ENCODE data around the gene PIGU.
"Not testable (repeated sequence)": the region's sequence is repeated elsewhere in the genome, so short reads cannot be mapped to it uniquely, and the experiment has no call there.

Gene PIGU

DNA sequence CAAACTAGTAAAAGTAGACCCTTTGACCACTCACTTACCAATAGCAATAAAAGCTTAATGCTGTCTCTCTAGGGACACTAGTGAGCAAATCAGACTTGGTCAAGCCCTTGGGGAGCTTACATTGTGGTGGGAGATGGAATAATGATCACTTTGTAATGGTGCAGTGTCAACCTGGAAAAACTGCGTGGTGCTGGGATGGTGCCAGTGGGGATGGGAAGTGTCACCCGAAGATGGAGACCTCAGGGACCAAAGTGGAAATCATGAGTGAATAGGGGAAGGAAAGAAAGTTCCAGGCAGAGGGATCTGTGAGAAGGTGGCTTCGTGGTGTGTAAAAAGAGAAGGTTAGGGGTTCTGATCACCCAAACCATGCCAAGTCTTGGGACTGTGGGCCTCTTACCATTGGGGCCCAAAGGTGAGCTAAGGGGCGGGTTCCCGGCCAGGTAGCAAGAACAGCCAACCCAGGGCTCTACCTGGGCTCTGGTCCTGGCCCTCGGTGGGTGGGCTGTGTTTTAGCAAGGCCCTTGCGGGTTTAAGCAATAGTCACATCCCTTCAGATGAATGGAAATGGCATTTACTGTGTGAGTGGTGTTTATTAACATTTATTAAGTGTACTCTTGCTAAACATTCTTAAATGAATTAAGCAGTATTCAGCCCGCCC lies 145.2 kb downstream of the PIGU start:
- DNase-seq, result no peak

DNA sequence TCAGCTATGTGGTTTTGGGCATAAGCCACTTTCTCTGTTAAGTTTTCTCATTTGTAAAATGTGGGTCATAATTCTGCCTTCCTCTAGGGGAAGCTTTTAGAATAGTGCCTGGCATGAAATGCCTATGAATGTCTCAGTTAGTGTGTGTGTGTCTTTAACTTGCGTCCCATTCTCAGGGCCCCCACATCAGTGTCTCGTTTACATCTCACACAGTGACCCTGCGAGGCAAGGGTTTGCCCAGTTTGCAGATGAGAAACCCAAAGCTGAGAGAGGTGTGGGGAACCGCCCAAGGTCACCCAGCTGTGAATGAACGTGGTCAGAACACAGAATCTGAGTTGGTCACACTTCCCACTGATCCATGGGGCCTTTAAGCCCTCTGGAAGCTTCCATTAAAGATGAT lies 146.6 kb downstream of the PIGU start:
- DNase-seq, result no peak

DNA sequence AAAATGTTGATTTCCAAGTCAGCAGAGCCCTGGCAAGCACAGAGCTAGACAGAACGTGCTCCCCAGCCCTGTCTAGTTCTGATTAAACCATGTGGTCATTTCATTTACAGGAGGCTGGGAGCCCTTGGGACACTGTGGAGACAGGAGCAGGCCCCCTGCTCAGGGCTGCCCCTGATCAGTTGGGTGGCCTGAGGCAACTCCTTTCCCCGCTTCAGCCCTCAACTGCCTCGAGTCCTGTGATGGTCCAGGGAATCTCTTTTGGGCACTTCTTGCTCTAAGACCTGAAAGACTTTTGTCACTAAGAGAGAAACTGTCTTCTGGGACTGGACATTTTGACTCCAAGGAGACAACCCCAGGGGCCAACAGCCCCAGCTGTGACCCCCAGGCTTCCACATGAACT lies 147.2 kb downstream of the PIGU start:
- no peak for DNase-seq

DNA sequence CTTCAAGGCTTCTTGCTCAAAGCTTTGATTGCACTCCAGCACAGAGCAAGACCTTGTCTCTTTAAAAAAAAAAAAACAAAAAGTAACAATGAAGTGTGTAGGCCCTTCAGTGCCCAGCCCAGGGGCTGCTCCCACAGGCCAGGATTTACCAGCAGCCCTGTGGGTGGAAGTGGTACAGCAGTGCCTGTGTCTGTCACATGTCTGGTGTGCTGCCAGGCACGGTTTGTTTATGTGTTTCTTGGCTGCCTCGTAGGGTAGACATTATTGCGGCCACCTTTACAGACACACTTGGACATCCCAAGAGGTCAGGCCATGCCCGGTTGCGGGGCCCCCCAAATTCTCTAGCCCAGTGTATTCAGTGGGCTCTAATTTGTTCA lies 148.0 kb downstream of the PIGU start:
- DNase-seq, result no peak

DNA sequence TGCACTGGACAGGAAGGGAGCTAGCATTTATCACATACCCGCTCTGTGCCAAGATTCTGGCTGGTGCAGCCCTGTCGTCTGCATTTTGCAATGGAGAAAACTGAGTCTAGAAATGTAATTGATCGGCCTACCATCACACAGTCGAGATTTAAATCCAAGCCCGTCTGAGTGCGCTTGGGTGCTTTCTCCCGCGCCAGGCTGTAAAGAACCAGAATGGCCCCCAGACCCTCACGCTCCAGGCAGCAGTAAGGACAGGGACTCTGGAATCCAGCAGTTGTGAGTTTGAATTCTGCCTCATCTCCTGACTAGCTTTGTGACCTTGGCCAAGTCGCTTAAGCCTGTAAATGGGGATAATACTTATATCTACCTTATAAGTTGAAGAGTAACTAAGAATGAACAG lies 149.9 kb downstream of the PIGU start:
- DNase-seq, result no peak

DNA sequence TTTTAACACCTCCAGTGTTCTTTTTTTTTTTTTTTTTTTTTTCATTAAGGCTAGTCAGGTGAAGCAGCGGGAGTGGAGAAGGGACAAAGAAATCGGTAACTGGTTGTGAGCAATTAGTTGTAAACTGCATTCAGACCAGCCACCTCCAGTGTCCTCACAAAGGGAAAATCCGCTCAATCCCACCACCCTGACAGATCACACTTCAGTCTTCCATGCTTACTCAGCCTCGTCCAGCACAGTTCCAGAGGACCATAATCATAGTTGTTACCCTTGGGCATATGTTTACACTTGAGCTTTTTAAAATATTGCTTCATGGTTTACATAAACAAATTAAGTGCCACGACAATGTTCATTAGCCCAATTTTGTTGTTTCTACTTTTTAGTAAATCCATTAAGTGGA lies 150.4 kb downstream of the PIGU start:
- no peak for DNase-seq

DNA sequence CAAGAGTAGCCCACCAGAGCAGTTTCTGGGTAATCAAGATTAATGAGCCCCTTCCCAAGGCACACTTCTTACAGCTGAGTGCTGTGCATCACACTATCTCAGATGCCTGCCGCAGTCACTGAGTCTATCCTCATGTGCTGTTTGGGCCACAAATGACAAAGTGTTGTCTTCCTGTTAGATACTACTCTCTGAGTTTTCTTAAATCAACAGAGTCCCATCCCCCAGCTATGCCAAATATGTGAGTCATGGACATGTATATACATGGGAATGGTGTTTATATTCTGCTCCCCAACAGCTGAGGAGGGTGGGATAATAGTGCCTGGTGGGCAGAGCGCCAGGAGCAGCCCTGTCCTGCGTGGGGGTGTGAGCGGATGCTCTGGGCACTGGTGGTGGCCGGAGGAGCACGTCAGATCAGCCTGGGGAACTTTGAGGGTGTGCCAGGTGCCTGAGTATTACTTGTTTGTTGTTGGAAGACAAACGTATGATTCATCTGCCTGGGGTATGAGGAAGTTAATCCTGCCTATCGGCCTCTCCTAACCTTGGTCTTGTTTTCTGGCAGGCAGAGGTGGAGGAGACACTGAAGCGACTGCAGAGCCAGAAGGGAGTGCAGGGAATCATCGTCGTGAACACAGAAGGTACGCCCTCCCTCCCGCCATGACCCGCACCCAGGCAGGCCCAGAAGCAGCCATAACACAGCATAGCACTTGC lies 151.0 kb downstream of the PIGU start:
- DNase-seq, result no peak

DNA sequence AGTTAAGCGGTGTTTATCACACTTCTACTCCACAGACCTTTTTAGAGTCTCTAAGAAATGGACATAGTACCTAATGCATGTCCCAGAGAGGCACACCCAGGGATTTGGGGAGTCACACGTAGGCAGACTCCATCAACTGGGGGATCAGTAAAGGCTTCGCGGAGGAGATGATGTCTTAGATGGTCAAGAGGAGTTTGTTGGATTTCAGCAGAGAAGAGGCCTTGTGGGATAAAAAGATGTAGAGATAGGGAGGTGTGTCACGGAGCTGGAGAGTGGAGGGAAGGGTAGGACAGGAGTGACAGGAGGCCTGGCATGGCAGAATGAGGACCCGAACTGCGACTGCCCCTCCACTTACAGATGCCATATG lies 151.6 kb downstream of the PIGU start:
- no peak for DNase-seq

DNA sequence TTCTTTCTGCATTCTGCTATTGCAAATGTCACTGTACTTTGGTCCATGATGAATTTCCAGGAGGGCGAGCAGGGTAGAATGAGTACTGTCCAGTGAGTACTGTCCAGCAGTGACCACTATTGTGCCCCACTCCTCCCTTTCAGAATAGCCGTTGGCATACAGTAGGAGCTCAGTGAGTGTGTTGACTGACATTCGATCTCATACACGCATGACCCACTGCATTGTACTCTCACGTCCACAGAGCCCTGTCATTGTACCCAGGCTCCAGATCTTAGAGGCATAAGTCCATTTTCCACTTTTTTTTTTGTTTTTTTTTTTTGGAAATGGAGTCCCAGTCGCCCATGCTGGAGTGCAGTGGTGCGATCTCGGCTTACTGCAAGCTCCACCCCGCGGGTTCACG lies 152.5 kb downstream of the PIGU start:
- no peak for DNase-seq

DNA sequence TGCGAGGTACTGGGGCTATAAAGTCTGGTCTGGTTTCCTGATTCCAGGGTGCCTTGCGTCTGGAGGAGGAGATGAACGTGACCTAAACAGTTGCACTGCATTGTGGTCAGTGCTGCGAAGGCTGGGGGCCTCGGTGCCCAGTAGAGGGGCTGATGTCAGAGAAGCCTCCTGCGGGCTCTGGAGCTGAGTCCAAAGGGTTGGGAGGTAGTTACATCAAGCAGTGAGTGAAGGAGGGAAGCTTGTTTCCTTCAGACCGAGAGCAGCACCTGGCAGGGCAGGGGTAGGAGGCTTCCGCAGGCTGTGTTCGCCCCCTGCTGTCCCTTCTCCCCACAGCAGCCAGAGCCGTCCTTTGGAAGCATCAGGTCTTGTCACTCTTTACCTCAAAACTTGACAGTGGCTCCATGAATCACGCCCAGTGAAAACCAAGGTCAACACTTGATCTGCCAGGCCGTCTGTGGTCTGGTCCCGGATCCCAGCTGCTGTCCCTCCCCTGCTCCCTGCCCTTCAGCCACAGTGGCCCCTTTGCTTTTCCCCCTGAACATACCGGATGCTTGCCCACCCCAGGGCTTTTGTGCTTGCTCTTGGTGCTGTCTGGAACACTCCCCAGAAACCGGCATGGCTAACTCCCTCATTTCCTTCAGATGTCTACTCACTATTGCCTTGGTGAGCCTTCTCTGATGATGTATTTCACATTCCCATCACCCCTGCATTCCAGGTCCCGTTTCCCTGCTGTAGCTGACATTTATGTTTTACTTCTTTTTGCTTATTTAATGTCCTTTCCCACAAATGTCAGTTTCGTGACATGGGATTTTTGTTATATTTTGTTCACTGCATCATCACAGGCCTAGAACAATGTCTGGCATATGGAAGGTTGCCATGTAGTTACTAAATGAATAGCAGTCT lies 153.7 kb downstream of the PIGU start:
- no peak for DNase-seq

DNA sequence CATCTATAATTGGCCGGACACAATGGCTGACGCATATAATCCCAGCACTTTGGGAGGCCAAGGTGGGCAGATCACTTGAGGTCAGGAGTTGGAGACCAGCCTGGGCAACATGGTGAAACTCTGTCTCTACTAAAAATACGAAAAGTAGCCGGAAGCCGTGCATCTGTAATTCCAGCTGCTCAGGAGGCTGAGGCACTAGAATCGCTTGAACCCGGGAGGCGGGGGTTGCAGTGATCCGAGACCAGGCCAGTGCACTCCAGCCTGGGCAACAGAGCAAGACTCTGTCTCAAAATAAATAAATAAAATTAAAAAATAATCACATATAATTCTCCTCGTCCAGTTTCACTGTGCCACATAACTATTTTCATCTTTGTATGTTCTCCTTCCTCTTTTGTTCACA lies 157.1 kb downstream of the PIGU start:
- not testable (repeated sequence) for DNase-seq

DNA sequence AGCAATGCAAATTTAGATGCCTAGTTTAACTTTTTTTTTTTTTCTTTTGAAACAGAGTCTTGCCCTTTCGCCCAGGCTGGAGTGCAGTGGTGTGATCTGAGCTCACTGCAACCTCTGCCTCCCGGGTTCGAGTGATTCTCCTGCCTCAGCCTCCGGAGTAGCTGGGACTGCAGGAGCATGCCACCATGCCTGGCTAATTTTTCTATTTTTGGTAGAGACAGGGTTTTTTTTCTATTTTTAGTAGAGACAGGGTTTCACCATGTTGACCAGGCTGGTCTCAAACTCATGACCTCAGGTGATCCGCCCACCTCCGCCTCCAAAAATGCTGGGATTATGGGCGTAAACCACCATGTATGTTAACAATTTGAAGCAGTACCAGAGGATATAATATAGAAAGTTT lies 158.0 kb downstream of the PIGU start:
- DNase-seq, result not testable (repeated sequence)

DNA sequence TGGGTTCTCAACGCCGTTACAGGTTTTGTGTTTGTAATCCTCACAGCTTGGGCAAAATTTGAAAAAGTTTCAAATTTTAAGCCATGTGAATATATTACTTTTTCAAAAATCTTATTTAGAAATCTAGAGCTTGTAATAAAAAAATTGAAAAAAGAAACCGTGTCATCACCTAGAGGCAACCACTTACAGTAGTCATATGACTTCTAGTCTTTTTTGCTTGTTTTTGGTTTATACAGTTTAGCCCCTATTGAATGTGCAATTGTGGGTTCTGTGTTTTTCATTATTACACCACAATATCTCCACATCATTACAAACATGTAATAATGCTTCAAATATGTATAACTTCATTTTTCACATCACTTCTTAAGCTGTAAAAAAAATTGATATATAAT lies 159.8 kb downstream of the PIGU start:
- no peak for DNase-seq

DNA sequence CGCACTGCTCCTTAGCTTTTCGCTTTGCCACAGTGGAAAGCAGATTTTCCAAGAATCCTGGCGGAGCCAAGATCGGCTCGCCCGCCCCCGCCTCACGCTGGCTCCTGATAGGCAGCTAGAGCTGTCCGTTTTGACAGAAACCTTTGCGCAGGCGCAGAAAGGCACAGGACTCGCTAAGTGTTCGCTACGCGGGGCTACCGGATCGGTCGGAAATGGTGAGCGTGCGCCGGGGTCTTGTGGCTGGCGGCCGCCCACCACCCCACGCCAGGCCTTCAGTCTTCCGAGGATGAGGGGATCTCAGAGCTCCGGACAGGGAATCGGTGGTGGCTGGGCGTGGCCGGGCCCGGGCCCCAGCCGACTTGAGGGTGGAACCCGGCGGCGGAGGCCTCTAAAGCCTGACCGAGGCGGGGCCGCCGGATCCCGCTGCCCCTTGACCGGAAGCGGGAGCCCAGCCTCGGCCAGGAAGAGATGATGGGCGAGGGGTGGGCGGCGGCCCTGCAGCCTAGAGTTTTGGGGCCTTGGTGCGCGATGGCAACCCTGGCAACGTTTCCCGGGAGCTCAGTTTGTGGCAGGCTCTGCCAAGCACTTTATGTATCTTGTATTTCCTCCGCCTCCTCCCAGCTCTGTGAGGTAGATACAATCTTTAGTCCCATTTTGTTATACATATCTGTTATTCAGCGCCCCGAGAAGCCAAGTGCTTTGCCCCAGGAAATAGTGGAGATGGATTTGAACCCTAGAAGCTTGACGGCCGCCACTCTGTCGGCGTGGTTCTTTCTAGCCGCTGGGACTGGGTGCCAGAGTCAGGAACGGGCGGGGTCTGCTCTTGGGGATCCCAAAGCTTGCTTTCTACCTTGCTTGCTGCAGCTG lies 160.4 kb downstream of the PIGU start, which contains the start of gene DYNLRB1:
TSS of gene DYNLRB1 (plus strand) at position 176 of the 867 bp plus-strand sequence. CDS start at position 213, 37 bp downstream.
- DNase-seq, result peak; percentile 98

DNA sequence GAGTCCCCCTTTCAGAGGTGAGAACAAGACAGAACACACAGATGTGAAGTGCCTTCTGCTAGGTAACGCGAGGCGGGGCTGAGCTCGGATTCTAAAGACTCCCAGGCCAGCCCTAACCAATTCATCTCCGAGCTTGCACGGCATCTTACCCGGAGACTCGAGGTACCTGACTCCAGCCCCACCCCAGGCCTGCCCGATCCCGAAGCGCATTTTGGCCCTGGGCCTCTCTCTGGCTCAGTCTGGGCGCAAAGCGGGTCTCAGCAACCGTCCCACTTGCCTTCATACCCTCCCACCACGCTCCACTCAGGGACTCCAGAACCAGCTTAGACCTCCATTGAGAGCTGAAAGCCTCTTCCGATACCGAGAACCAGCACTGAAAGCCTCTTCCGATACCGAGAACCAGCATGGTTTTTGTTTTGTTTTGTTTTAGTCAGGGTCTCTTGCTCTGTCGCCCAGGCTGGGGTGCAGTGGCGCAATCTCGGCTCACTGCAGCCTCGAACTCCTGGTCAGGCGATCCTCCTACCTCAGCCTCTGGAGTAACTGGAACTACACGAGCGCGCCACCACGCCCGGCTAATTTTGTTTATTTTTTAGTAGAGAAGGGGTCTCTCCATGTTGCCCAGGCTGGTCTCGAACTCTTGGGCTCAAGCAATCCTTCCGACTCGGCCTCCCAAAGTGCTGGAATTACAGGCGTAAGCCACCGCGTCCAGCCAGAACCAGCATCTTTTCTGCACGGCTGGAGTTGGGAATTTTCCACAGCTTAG lies 161.2 kb downstream of the PIGU start:
- DNase-seq, result peak; percentile 57

DNA sequence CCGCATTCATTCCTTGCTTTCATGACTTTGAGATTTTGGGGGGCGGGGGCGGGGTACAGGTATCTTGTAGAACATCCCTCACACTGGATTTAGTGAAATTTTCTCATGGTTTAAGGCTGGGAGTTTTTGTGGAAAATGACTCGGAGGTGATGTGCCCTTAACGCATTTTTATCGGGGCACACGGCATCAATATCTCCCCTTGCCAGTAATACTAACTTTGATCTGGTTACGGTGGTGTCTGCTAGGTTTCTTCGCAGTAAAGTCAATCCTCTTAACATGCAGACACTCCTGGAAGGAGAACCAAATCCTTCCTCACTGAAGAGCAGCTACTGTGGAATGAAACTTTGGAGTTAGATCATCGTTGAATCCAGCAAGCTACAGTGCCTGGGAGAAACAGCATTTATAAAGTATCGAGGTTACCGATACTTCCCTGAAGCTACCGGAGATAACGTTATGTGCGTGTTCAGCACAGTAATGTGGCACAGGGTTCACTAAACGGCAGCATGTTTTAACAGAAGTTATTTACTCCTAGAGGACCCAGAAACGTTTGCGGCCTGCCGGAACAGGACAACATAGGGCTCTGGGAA lies 161.9 kb downstream of the PIGU start:
- no peak for DNase-seq

DNA sequence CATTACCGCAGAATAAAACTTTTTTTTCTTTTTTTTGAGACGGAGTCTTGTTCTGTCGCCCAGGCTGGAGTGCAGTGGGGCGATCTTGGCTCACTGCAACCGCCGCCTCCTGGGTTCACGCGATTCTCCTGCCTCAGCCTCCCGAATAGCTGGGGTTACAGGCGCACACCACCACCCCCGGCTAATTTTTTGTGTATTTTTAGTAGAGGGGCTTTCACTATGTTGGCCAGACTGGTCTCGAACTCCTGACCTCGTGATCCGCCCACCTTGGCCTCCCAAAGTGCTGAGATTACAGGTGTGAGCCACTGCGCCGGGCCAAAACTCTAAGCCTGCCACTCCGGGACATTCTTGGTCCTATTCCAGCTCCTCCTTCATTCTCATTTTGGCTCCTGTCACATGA lies 162.9 kb downstream of the PIGU start:
- DNase-seq, result not testable (repeated sequence)

DNA sequence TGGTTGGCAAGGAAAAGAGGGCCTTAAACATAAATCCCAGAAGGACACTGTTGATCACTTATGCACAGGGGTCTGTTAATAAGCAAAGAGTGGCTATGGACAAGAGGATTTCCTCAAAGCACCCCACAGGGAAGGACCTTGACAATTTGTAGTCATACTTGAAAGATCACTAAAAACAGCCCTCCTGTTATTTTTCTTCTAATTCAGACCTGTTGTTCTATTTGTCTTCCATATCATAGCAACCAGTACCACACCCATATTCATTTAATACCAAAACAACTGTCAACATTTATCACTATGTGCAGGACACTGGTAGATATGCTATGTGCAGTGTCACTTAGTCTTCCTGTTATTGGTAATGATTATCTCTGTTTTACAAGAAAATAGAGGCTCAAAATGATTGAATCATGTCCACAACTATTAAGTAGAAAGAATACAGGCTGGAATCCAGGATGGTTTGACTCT lies 163.9 kb downstream of the PIGU start:
- no peak for DNase-seq

DNA sequence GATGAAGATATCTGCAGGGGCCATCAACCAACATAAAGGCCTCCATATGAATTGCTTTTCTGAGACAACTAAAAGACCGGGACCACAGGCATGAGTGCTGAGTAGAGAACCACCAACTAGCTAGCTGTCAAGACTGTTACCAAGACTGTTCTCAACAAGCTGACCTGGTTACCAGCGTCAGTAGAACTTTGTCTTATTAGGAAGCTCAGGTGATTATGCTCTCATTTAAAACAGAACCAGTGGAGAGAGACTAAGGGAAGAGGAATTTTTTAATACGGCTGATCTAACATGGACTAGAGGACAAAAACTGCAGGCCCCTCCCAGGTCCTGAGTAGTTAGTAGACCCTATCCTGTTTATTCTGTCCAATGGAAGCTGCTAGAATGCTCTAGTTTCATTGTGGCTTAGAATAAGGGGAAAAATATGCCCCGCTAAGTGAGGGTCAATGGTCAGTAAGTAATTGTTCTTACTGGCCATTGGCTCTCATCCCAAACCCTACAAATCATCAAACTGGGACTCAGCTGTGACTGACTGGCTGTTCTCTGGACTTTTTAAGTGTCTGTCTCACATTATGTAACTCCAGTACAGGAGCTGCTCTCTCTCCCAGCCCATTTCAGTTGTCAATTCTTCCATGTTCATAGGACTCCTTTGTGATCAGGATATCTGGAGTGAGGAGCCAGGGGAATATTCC lies 164.5 kb downstream of the PIGU start:
- DNase-seq, result no peak

DNA sequence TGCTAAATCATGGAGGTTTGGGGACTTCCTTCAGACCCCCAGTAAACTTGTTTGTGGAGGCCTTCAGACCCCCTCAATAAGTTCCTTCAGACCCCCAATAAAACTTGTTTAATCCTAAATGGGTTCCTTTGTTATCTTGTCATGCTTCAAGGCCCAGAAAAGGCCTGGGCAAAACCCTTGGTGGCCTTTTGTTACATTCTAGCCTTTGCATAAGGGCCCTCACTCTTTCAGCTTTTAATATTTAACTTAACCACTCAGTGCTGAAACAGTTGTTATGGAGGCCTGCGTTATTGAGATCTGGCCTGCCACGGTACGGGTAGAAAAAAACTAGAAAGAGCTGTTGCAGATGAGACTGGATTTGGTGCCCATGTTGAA lies 165.0 kb downstream of the PIGU start:
- DNase-seq, result no peak

DNA sequence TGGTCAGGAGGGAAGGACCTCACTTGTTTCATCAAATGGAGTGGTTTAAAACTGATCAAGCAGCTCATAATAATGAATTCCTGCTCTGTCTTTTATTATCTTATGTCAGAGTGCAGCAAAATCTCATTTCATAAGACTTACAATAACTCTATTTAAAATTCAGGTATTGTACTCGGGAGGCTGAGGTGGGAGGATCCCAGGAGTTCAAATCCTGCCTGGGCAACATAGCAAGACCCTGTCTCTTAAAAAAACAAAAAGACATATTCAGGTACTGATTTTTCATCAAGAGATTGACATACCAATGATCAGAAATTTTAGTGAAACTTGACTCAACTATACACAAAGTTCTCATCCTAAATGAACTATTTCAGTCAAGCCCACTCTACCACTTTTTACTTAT lies 166.3 kb downstream of the PIGU start:
- no peak for DNase-seq

All from NCI-H1092 (cell line).